Ramos (cell line): ENCODE results near the gene MECP2.

ENCODE experiments used
- in situ Hi-C: fragments of 300-500 bp; cut with MboI; formaldehyde crosslinking; loops from one replicate; pipeline ENCODE4 v1.14.3; 2022; ENCODE audit warnings: low sequenced_read_pairs; ENCODE audit not compliant: unreplicated experiment

Gene MECP2

GRCh38 chrX:154116426-154117211 lies 19.1 kb upstream of the MECP2 start:
- in situ Hi-C loops, result no loop called here

GRCh38 chrX:154115750-154116149 lies 18.2 kb upstream of the MECP2 start:
- in situ Hi-C loops, result no loop called here

- in situ Hi-C loops, result no loop called here
Measured at GRCh38 chrX:154115071-154115470, 17.6 kb upstream of the MECP2 start.

GRCh38 chrX:154114652-154115051 lies 17.1 kb upstream of the MECP2 start:
- in situ Hi-C loops, result no loop called here

GRCh38 chrX:154113729-154114128 lies 16.2 kb upstream of the MECP2 start:
- in situ Hi-C loops, result no loop called here

- in situ Hi-C loops, result no loop called here
Measured at GRCh38 chrX:154098551-154098950, 1.0 kb upstream of the MECP2 start.

GRCh38 chrX:154097003-154097588 lies 421 bp downstream of the MECP2 start:
- in situ Hi-C loops, result no loop called here

GRCh38 chrX:154096140-154097002 lies 1.1 kb downstream of the MECP2 start:
- in situ Hi-C loops, result no loop called here

GRCh38 chrX:154094833-154095232 lies 2.7 kb downstream of the MECP2 start:
- in situ Hi-C loops, result no loop called here

- in situ Hi-C loops, result no loop called here
Measured at GRCh38 chrX:154093965-154094364, 3.6 kb downstream of the MECP2 start.

- in situ Hi-C loops, result no loop called here
Measured at GRCh38 chrX:154092371-154092770, 5.1 kb downstream of the MECP2 start.

GRCh38 chrX:154091678-154092077 lies 5.8 kb downstream of the MECP2 start:
- in situ Hi-C loops, result no loop called here

GRCh38 chrX:154090731-154091130 lies 6.8 kb downstream of the MECP2 start:
- in situ Hi-C loops, result no loop called here

- in situ Hi-C loops, result no loop called here
Measured at GRCh38 chrX:154084449-154085300, 12.8 kb downstream of the MECP2 start.

GRCh38 chrX:154083126-154083517 lies 14.4 kb downstream of the MECP2 start:
- in situ Hi-C loops, result no loop called here

GRCh38 chrX:154082396-154083125 lies 15.0 kb downstream of the MECP2 start:
- in situ Hi-C loops, result no loop called here

- in situ Hi-C loops, result no loop called here
Measured at GRCh38 chrX:154077101-154077500, 20.4 kb downstream of the MECP2 start.

- in situ Hi-C loops, result no loop called here
Measured at GRCh38 chrX:154074199-154074598, 23.3 kb downstream of the MECP2 start.

- in situ Hi-C loops, result no loop called here
Measured at GRCh38 chrX:154072192-154072591, 25.3 kb downstream of the MECP2 start.

GRCh38 chrX:154068560-154068959 lies 29.0 kb downstream of the MECP2 start:
- in situ Hi-C loops, result no loop called here
